Measurements from ENCODE around the gene HYI.

The HYI gene

GRCh38 chr1:43451157-43451591 lies 2.6 kb downstream of the HYI start:
- Histone ChIP-seq H3K9me3 (ENCODE audit: control insufficient read depth, low read length) (no peaks in the 10 kb centered on the region), H3K27me3 (ENCODE audit: control insufficient read depth, insufficient read depth, low read length, poor library complexity, severe bottlenecking) (no peaks in the 10 kb centered on the region), H3K36me3 (ENCODE audit: control insufficient read depth, insufficient read depth, low read length) (peaks cover 34% of the 10 kb centered on the region), H3K4me1 (ENCODE audit: control insufficient read depth, insufficient read depth, low read length) (peaks cover 16% of the 10 kb centered on the region), H3K27ac (ENCODE audit: insufficient read depth, low read depth, low read length, poor library complexity, severe bottlenecking) (no peak overlapping the region), H3K4me3 (ENCODE audit: insufficient read depth, low read depth, low read length) (no peak overlapping the region)
- 91 to 93% methylated on average over 12 of the region's 12 CpGs for WGBS, 2 experiments

GRCh38 chr1:43450251-43450941 lies 3.3 kb downstream of the HYI start:
- H3K9me3 ChIP-seq (ENCODE audit: control insufficient read depth, low read length) = no peaks in the 10 kb centered on the region
- peaks cover 16% of the 10 kb centered on the region for H3K4me1 ChIP-seq (ENCODE audit: control insufficient read depth, insufficient read depth, low read length)
- H3K36me3 ChIP-seq (ENCODE audit: control insufficient read depth, insufficient read depth, low read length) = peaks cover 36% of the 10 kb centered on the region
- no peak overlapping the region for H3K4me3 ChIP-seq (ENCODE audit: insufficient read depth, low read depth, low read length)
- no peak overlapping the region for H3K27ac ChIP-seq (ENCODE audit: insufficient read depth, low read depth, low read length, poor library complexity, severe bottlenecking)
- H3K27me3 ChIP-seq (ENCODE audit: control insufficient read depth, insufficient read depth, low read length, poor library complexity, severe bottlenecking) = no peaks in the 10 kb centered on the region
- WGBS, 2 experiments = 94 to 95% methylated on average over 10 of the region's 10 CpGs

GRCh38 chr1:43449708-43450069 lies 4.0 kb downstream of the HYI start:
- no peaks in the 10 kb centered on the region for H3K27me3 ChIP-seq (ENCODE audit: control insufficient read depth, insufficient read depth, low read length, poor library complexity, severe bottlenecking)
- no peak overlapping the region for H3K27ac ChIP-seq (ENCODE audit: insufficient read depth, low read depth, low read length, poor library complexity, severe bottlenecking)
- H3K4me3 ChIP-seq (ENCODE audit: insufficient read depth, low read depth, low read length) = no peak overlapping the region
- no peaks in the 10 kb centered on the region for H3K9me3 ChIP-seq (ENCODE audit: control insufficient read depth, low read length)
- H3K4me1 ChIP-seq (ENCODE audit: control insufficient read depth, insufficient read depth, low read length) = peaks cover 19% of the 10 kb centered on the region
- WGBS, 2 experiments = 90 to 97% methylated on average over 5 of the region's 5 CpGs
- peaks cover 36% of the 10 kb centered on the region for H3K36me3 ChIP-seq (ENCODE audit: control insufficient read depth, insufficient read depth, low read length)

- H3K36me3 ChIP-seq (ENCODE audit: control insufficient read depth, insufficient read depth, low read length) = peaks cover 37% of the 10 kb centered on the region
- no peaks in the 10 kb centered on the region for H3K9me3 ChIP-seq (ENCODE audit: control insufficient read depth, low read length)
- H3K27ac ChIP-seq (ENCODE audit: insufficient read depth, low read depth, low read length, poor library complexity, severe bottlenecking) = no peak overlapping the region
- H3K27me3 ChIP-seq (ENCODE audit: control insufficient read depth, insufficient read depth, low read length, poor library complexity, severe bottlenecking) = no peaks in the 10 kb centered on the region
- WGBS, 2 experiments = 94 to 95% methylated on average over 11 of the region's 11 CpGs
- peaks cover 18% of the 10 kb centered on the region for H3K4me1 ChIP-seq (ENCODE audit: control insufficient read depth, insufficient read depth, low read length)
- no peak overlapping the region for H3K4me3 ChIP-seq (ENCODE audit: insufficient read depth, low read depth, low read length)
These were observed 4.6 kb downstream of the HYI start for GRCh38 chr1:43448955-43449707.

- Histone ChIP-seq H3K27me3 (ENCODE audit: control insufficient read depth, insufficient read depth, low read length, poor library complexity, severe bottlenecking) (no peaks in the 10 kb centered on the region), H3K27ac (ENCODE audit: insufficient read depth, low read depth, low read length, poor library complexity, severe bottlenecking) (no peak overlapping the region), H3K9me3 (ENCODE audit: control insufficient read depth, low read length) (no peaks in the 10 kb centered on the region), H3K4me1 (ENCODE audit: control insufficient read depth, insufficient read depth, low read length) (peaks cover 17% of the 10 kb centered on the region), H3K4me3 (ENCODE audit: insufficient read depth, low read depth, low read length) (no peak overlapping the region), H3K36me3 (ENCODE audit: control insufficient read depth, insufficient read depth, low read length) (peaks cover 46% of the 10 kb centered on the region)
- WGBS, 2 experiments = 95 to 96% methylated on average over 25 of the region's 25 CpGs
These were observed 5.6 kb downstream of the HYI start for GRCh38 chr1:43447891-43448708.

GRCh38 chr1:43446881-43447835 lies 6.6 kb downstream of the HYI start:
- Histone ChIP-seq H3K9me3 (ENCODE audit: control insufficient read depth, low read length) (no peaks in the 10 kb centered on the region), H3K27ac (ENCODE audit: insufficient read depth, low read depth, low read length, poor library complexity, severe bottlenecking) (no peak overlapping the region), H3K4me1 (ENCODE audit: control insufficient read depth, insufficient read depth, low read length) (peaks cover 10% of the 10 kb centered on the region), H3K4me3 (ENCODE audit: insufficient read depth, low read depth, low read length) (no peak overlapping the region), H3K27me3 (ENCODE audit: control insufficient read depth, insufficient read depth, low read length, poor library complexity, severe bottlenecking) (no peaks in the 10 kb centered on the region), H3K36me3 (ENCODE audit: control insufficient read depth, insufficient read depth, low read length) (peaks cover 46% of the 10 kb centered on the region)
- WGBS, 2 experiments = 96% methylated on average over 19 of the region's 19 CpGs

GRCh38 chr1:43446388-43446740 lies 7.4 kb downstream of the HYI start:
- Histone ChIP-seq H3K4me1 (ENCODE audit: control insufficient read depth, insufficient read depth, low read length) (peaks cover 9% of the 10 kb centered on the region), H3K27me3 (ENCODE audit: control insufficient read depth, insufficient read depth, low read length, poor library complexity, severe bottlenecking) (no peaks in the 10 kb centered on the region), H3K9me3 (ENCODE audit: control insufficient read depth, low read length) (no peaks in the 10 kb centered on the region), H3K4me3 (ENCODE audit: insufficient read depth, low read depth, low read length) (no peak overlapping the region), H3K27ac (ENCODE audit: insufficient read depth, low read depth, low read length, poor library complexity, severe bottlenecking) (no peak overlapping the region), H3K36me3 (ENCODE audit: control insufficient read depth, insufficient read depth, low read length) (peaks cover 45% of the 10 kb centered on the region)
- 95 to 97% methylated on average over 4 of the region's 4 CpGs for WGBS, 2 experiments

GRCh38 chr1:43445606-43446387 lies 7.9 kb downstream of the HYI start:
- 92 to 93% methylated on average over 10 of the region's 10 CpGs for WGBS, 2 experiments
- peaks cover 40% of the 10 kb centered on the region for H3K36me3 ChIP-seq (ENCODE audit: control insufficient read depth, insufficient read depth, low read length)

GRCh38 chr1:43444836-43445235 lies 8.9 kb downstream of the HYI start:
- H3K36me3 ChIP-seq (ENCODE audit: control insufficient read depth, insufficient read depth, low read length) = peaks cover 36% of the 10 kb centered on the region
- WGBS, 2 experiments = 27 to 47% methylated on average over 1 of the region's 1 CpG
- no peaks in the 10 kb centered on the region for H3K9me3 ChIP-seq (ENCODE audit: control insufficient read depth, low read length)
- no peak overlapping the region for H3K27ac ChIP-seq (ENCODE audit: insufficient read depth, low read depth, low read length, poor library complexity, severe bottlenecking)
- H3K4me3 ChIP-seq (ENCODE audit: insufficient read depth, low read depth, low read length) = no peak overlapping the region
- no peaks in the 10 kb centered on the region for H3K27me3 ChIP-seq (ENCODE audit: control insufficient read depth, insufficient read depth, low read length, poor library complexity, severe bottlenecking)
- H3K4me1 ChIP-seq (ENCODE audit: control insufficient read depth, insufficient read depth, low read length) = peaks cover 9% of the 10 kb centered on the region

More at GRCh38 chr1:43445606-43446387, 7.9 kb downstream of the HYI start:
- H3K27me3 ChIP-seq (ENCODE audit: control insufficient read depth, insufficient read depth, low read length, poor library complexity, severe bottlenecking) = no peaks in the 10 kb centered on the region
- no peak overlapping the region for H3K27ac ChIP-seq (ENCODE audit: insufficient read depth, low read depth, low read length, poor library complexity, severe bottlenecking)
- no peaks in the 10 kb centered on the region for H3K9me3 ChIP-seq (ENCODE audit: control insufficient read depth, low read length)
- no peak overlapping the region for H3K4me3 ChIP-seq (ENCODE audit: insufficient read depth, low read depth, low read length)
- H3K4me1 ChIP-seq (ENCODE audit: control insufficient read depth, insufficient read depth, low read length) = peaks cover 9% of the 10 kb centered on the region

All from ectodermal cell (in vitro differentiated cells).